ENCODE results near the gene NCKAP5.

The NCKAP5 gene

GRCh38 chr2:133365117-133365516 lies 203.1 kb downstream of the NCKAP5 start:
- H3K27me3 Mint-ChIP-seq = no peaks in the 10 kb centered on the region
- no peak for ATAC-seq

GRCh38 chr2:133364636-133365035 lies 203.6 kb downstream of the NCKAP5 start:
- H3K9me3 Mint-ChIP-seq = peaks cover 0 to 16% of the 10 kb centered on the region in 2 donors
- ATAC-seq = no peak
- H3K27me3 Mint-ChIP-seq = no peaks in the 10 kb centered on the region
- no peak overlapping the region for H3K27ac Mint-ChIP-seq
- DNase-seq = no peak
- no peaks in the 10 kb centered on the region for H3K4me1 Mint-ChIP-seq
- no peak overlapping the region for H3K4me3 Mint-ChIP-seq

More at GRCh38 chr2:133365117-133365516, 203.1 kb downstream of the NCKAP5 start:
- H3K9me3 Mint-ChIP-seq = peaks cover 0 to 14% of the 10 kb centered on the region in 2 donors
- no peak overlapping the region for H3K4me3 Mint-ChIP-seq
- no peak for DNase-seq
- no peak overlapping the region for H3K27ac Mint-ChIP-seq
- no peaks in the 10 kb centered on the region for H3K4me1 Mint-ChIP-seq

- Mint-ChIP-seq H3K9me3 (peaks cover 0 to 12% of the 10 kb centered on the region in 2 donors), H3K4me1 (no peaks in the 10 kb centered on the region), H3K27me3 (no peaks in the 10 kb centered on the region), H3K4me3 (no peak overlapping the region), H3K27ac (no peak overlapping the region)
- ATAC-seq (no peak), DNase-seq (no peak)
Observed at GRCh38 chr2:133363884-133364283, 204.4 kb downstream of the NCKAP5 start.

GRCh38 chr2:133362061-133362476 lies 206.2 kb downstream of the NCKAP5 start:
- Mint-ChIP-seq H3K27me3 (no peaks in the 10 kb centered on the region), H3K27ac (no peak overlapping the region), H3K4me1 (no peaks in the 10 kb centered on the region), H3K9me3 (peaks cover 0 to 9% of the 10 kb centered on the region in 2 donors), H3K4me3 (no peak overlapping the region)
- no peak for DNase-seq
- no peak for ATAC-seq

- Mint-ChIP-seq H3K4me1 (no peaks in the 10 kb centered on the region), H3K9me3 (peaks cover 0 to 9% of the 10 kb centered on the region in 2 donors), H3K27me3 (no peaks in the 10 kb centered on the region), H3K4me3 (no peak overlapping the region), H3K27ac (no peak overlapping the region)
- no peak for DNase-seq
- no peak for ATAC-seq
Observed at GRCh38 chr2:133360882-133361281, 207.4 kb downstream of the NCKAP5 start.

- Mint-ChIP-seq H3K4me1 (no peaks in the 10 kb centered on the region), H3K27ac (no peak overlapping the region), H3K9me3 (peaks cover 0 to 9% of the 10 kb centered on the region in 2 donors)
Observed at GRCh38 chr2:133360190-133360589, 208.1 kb downstream of the NCKAP5 start.

GRCh38 chr2:133352719-133353118 lies 215.5 kb downstream of the NCKAP5 start:
- no peaks in the 10 kb centered on the region for H3K27me3 Mint-ChIP-seq
- no peak overlapping the region for H3K27ac Mint-ChIP-seq
- peaks cover 0 to 11% of the 10 kb centered on the region in 2 donors for H3K9me3 Mint-ChIP-seq
- no peaks in the 10 kb centered on the region for H3K4me1 Mint-ChIP-seq
- no peak for ATAC-seq
- no peak for DNase-seq
- H3K4me3 Mint-ChIP-seq = no peak overlapping the region

More at GRCh38 chr2:133360190-133360589, 208.1 kb downstream of the NCKAP5 start:
- Mint-ChIP-seq H3K27me3 (no peaks in the 10 kb centered on the region), H3K4me3 (no peak overlapping the region)
- DNase-seq (no peak), ATAC-seq (no peak)

- H3K27me3 Mint-ChIP-seq = no peaks in the 10 kb centered on the region
- no peak for DNase-seq
Observed at GRCh38 chr2:133346654-133347053, 221.6 kb downstream of the NCKAP5 start.

GRCh38 chr2:133345638-133346037 lies 222.6 kb downstream of the NCKAP5 start:
- no peak overlapping the region for H3K27ac Mint-ChIP-seq
- H3K4me3 Mint-ChIP-seq = no peak overlapping the region
- peaks cover 9 to 18% of the 10 kb centered on the region in 2 donors for H3K9me3 Mint-ChIP-seq
- DNase-seq (no peak), ATAC-seq (no peak)
- H3K4me1 Mint-ChIP-seq = no peaks in the 10 kb centered on the region
- no peaks in the 10 kb centered on the region for H3K27me3 Mint-ChIP-seq

More at GRCh38 chr2:133346654-133347053, 221.6 kb downstream of the NCKAP5 start:
- H3K4me1 Mint-ChIP-seq = no peaks in the 10 kb centered on the region
- no peak for ATAC-seq
- no peak overlapping the region for H3K27ac Mint-ChIP-seq
- H3K4me3 Mint-ChIP-seq = no peak overlapping the region
- peaks cover 9 to 22% of the 10 kb centered on the region in 2 donors for H3K9me3 Mint-ChIP-seq

GRCh38 chr2:133344849-133345248 lies 223.4 kb downstream of the NCKAP5 start:
- H3K9me3 Mint-ChIP-seq = peaks cover 9 to 18% of the 10 kb centered on the region in 2 donors
- no peaks in the 10 kb centered on the region for H3K4me1 Mint-ChIP-seq
- H3K27me3 Mint-ChIP-seq = no peaks in the 10 kb centered on the region
- DNase-seq (no peak), ATAC-seq (no peak)
- no peak overlapping the region for H3K27ac Mint-ChIP-seq
- H3K4me3 Mint-ChIP-seq = no peak overlapping the region

GRCh38 chr2:133343018-133343352 lies 225.3 kb downstream of the NCKAP5 start:
- ATAC-seq (no peak), DNase-seq (no peak)
- Mint-ChIP-seq H3K27ac (no peak overlapping the region), H3K9me3 (peaks cover 9 to 18% of the 10 kb centered on the region in 2 donors), H3K4me3 (no peak overlapping the region), H3K27me3 (no peaks in the 10 kb centered on the region), H3K4me1 (no peaks in the 10 kb centered on the region)

- H3K4me3 Mint-ChIP-seq = no peak overlapping the region
- peaks cover 9 to 18% of the 10 kb centered on the region in 2 donors for H3K9me3 Mint-ChIP-seq
- H3K27ac Mint-ChIP-seq = no peak overlapping the region
- ATAC-seq (no peak), DNase-seq (no peak)
- no peaks in the 10 kb centered on the region for H3K4me1 Mint-ChIP-seq
- H3K27me3 Mint-ChIP-seq = no peaks in the 10 kb centered on the region
Observed at GRCh38 chr2:133342286-133343017, 225.8 kb downstream of the NCKAP5 start.

- no peak for DNase-seq
- H3K4me1 Mint-ChIP-seq = no peaks in the 10 kb centered on the region
- H3K4me3 Mint-ChIP-seq = no peak overlapping the region
- no peak for ATAC-seq
- H3K27ac Mint-ChIP-seq = no peak overlapping the region
- H3K27me3 Mint-ChIP-seq = no peaks in the 10 kb centered on the region
- H3K9me3 Mint-ChIP-seq = peaks cover 9 to 18% of the 10 kb centered on the region in 2 donors
Observed at GRCh38 chr2:133341575-133341974, 226.7 kb downstream of the NCKAP5 start.

- no peaks in the 10 kb centered on the region for H3K27me3 Mint-ChIP-seq
- H3K9me3 Mint-ChIP-seq = no peaks in the 10 kb centered on the region
- no peak overlapping the region for H3K27ac Mint-ChIP-seq
- ATAC-seq = no peak
- no peak overlapping the region for H3K4me3 Mint-ChIP-seq
- H3K4me1 Mint-ChIP-seq = no peaks in the 10 kb centered on the region
- no peak for DNase-seq
Observed at GRCh38 chr2:133338224-133338623, 230.0 kb downstream of the NCKAP5 start.

GRCh38 chr2:133334923-133335322 lies 233.3 kb downstream of the NCKAP5 start:
- Mint-ChIP-seq H3K9me3 (no peaks in the 10 kb centered on the region), H3K27ac (no peak overlapping the region), H3K4me3 (no peak overlapping the region), H3K27me3 (no peaks in the 10 kb centered on the region), H3K4me1 (no peaks in the 10 kb centered on the region)
- ATAC-seq = no peak
- DNase-seq = no peak

GRCh38 chr2:133333181-133333580 lies 235.1 kb downstream of the NCKAP5 start:
- ATAC-seq (no peak), DNase-seq (no peak)
- H3K27ac Mint-ChIP-seq = no peak overlapping the region
- no peaks in the 10 kb centered on the region for H3K4me1 Mint-ChIP-seq
- no peaks in the 10 kb centered on the region for H3K27me3 Mint-ChIP-seq
- H3K4me3 Mint-ChIP-seq = no peak overlapping the region
- no peaks in the 10 kb centered on the region for H3K9me3 Mint-ChIP-seq

- Mint-ChIP-seq H3K27ac (no peak overlapping the region), H3K27me3 (no peaks in the 10 kb centered on the region), H3K9me3 (no peaks in the 10 kb centered on the region), H3K4me1 (no peaks in the 10 kb centered on the region), H3K4me3 (no peak overlapping the region)
- no peak for ATAC-seq
- no peak for DNase-seq
Observed at GRCh38 chr2:133331436-133331835, 236.8 kb downstream of the NCKAP5 start.
